HCT116 (cell line): ENCODE data around the gene POPDC3. TPM values are rescaled to one million over a fixed set of nuclear protein-coding genes. Genes with fewer than 3 reads are reported as not detected.

ENCODE experiments used
- ATAC-seq: fragments of 200-7000 bp; cut with Tn5 transposase; 2 replicates; pipeline ENCODE4 v1.9.1; 2020; ENCODE audit warnings: mild to moderate bottlenecking, moderate library complexity
- BruUV-seq: library from RNA; stranded (reverse); fragments of 400-500 nt; replicated peaks from 2 replicates; lab custom pipeline; 2021; lab: Mats Ljungman, UMichigan
- CTCF ChIA-PET: fragments of 300-600 bp; sonication (Branson Sonifier 250); formaldehyde crosslinking; loops from one replicate; lab custom pipeline; 2021; ENCODE audit warnings: antibody characterized with exemption; lab: Charles Lee
- POLR2A ChIA-PET: fragments of 300-600, 350-600 bp; sonication (Branson Sonifier 250); formaldehyde crosslinking; loops from one replicate; lab custom pipeline; 2021; ENCODE audit warnings: antibody characterized with exemption; lab: Charles Lee
- RAD21 ChIA-PET, 2 experiments: fragments of 300-600 bp; sonication (Branson Sonifier 250); formaldehyde crosslinking; loops; one replicate each; lab custom pipeline; 2023; ENCODE audit warnings: low total read pairs in 2 of 2; ENCODE audit not compliant: uncharacterized antibody in 2 of 2, unreplicated experiment in 2 of 2, low non-redundant PET in 1 of 2; lab: Charles Lee
- DNase-seq: peaks from one replicate; pipeline ENCODE4 v3.0.0-alpha.2; 2010; ENCODE audit warnings: low read depth, low spot score
- H2AFZ ChIP-seq: fragments of 200-600 bp; shearing (Covaris generic), sonication (generic); 2 replicates; pipeline ENCODE4 v1.6.1; 2017; ENCODE audit warnings: low read depth, mixed run types, mixed read lengths, antibody characterized with exemption, low read length; ENCODE audit not compliant: poor library complexity, severe bottlenecking
- H3K27ac ChIP-seq: 2 replicates; pipeline ENCODE4 v1.5.1; 2012; ENCODE audit warnings: low read depth, low read length
- H3K27me3 ChIP-seq: fragments of 200-600 bp; sonication (generic); 2 replicates; pipeline ENCODE4 v1.6.1; 2016; ENCODE audit warnings: mixed run types, low read length, mixed read lengths; ENCODE audit not compliant: insufficient read depth
- H3K36me3 ChIP-seq, 2 experiments: fragments of 200-500 bp in 1 of 2; fragments of 200-600 bp in 1 of 2; sonication (Bioruptor generic) in 1 of 2; sonication (generic) in 1 of 2; 2 replicates each; pipeline versions ENCODE4 v1.5.1 to v1.6.1; 2014 to 2016; ENCODE audit warnings: low read length in 2 of 2, inconsistent platforms in 1 of 2, mixed read lengths in 1 of 2, mixed run types in 1 of 2; ENCODE audit not compliant: insufficient read depth in 2 of 2, control insufficient read depth in 1 of 2
- H3K4me1 ChIP-seq, 2 experiments: fragments of 200-600 bp in 1 of 2; sonication (generic) in 1 of 2; 2 replicates each; pipeline versions ENCODE4 v1.5.1 to v1.6.1; 2012 to 2017; ENCODE audit warnings: low read length in 2 of 2, inconsistent platforms in 1 of 2, mild to moderate bottlenecking in 1 of 2, mixed read lengths in 1 of 2, mixed run types in 1 of 2, moderate library complexity in 1 of 2; ENCODE audit not compliant: insufficient read depth in 2 of 2, control insufficient read depth in 1 of 2
- H3K4me2 ChIP-seq: fragments of 200-600 bp; sonication (generic); 2 replicates; pipeline ENCODE4 v1.6.1; 2017; ENCODE audit warnings: mixed run types, low read length, mixed read lengths
- H3K4me3 ChIP-seq, 2 experiments: fragments of 200-600 bp in 1 of 2; sonication (generic) in 1 of 2; replicated peaks in 1 of 2; 2 replicates each; pipeline ENCODE4 v1.5.1; 2011 to 2016; ENCODE audit warnings: low read length in 2 of 2, control low read depth in 1 of 2, low read depth in 1 of 2, mild to moderate bottlenecking in 1 of 2, mixed read lengths in 1 of 2, mixed run types in 1 of 2
- H3K79me2 ChIP-seq: fragments of 200-600 bp; sonication (generic); 2 replicates; pipeline ENCODE4 v1.6.1; 2017; ENCODE audit warnings: mild to moderate bottlenecking, mixed run types, low read length, moderate library complexity, mixed read lengths; ENCODE audit not compliant: insufficient read depth
- H3K9ac ChIP-seq: fragments of 200-600 bp; sonication (generic); 2 replicates; pipeline ENCODE4 v1.6.1; 2016; ENCODE audit warnings: low read length, mixed read lengths
- H3K9me2 ChIP-seq: fragments of 200-600 bp; sonication (generic), shearing (Covaris generic); 2 replicates; pipeline ENCODE4 v1.6.1; 2017; ENCODE audit warnings: mixed run types, mild to moderate bottlenecking, moderate library complexity; ENCODE audit not compliant: insufficient read depth
- H3K9me3 ChIP-seq, 2 experiments: fragments of 200-500 bp in 1 of 2; fragments of 200-600 bp in 1 of 2; sonication (Bioruptor generic) in 1 of 2; sonication (generic) in 1 of 2; 2 replicates each; pipeline ENCODE4 v1.6.1; 2014 to 2017; ENCODE audit warnings: low read length in 2 of 2, mixed read lengths in 2 of 2, inconsistent platforms in 1 of 2, low read depth in 1 of 2, mild to moderate bottlenecking in 1 of 2, mixed run types in 1 of 2, moderate library complexity in 1 of 2; ENCODE audit not compliant: control insufficient read depth in 1 of 2, insufficient read depth in 1 of 2
- H4K20me1 ChIP-seq: fragments of 200-600 bp; sonication (generic), shearing (Covaris generic); 2 replicates; pipeline ENCODE4 v1.6.1; 2017; ENCODE audit warnings: mixed run types, mild to moderate bottlenecking, moderate library complexity; ENCODE audit not compliant: insufficient read depth
- CBX3 ChIP-seq: IDR thresholded peaks from 2 replicates; pipeline ENCODE4 v1.6.1; 2012; ENCODE audit warnings: low read depth
- EGR1 ChIP-seq: IDR thresholded peaks from 2 replicates; pipeline ENCODE4 v1.6.1; 2012; ENCODE audit warnings: low read depth
- EZH2 ChIP-seq: fragments of 200-600 bp; sonication (generic); IDR thresholded peaks from 2 replicates; pipeline ENCODE4 v1.6.1; 2017; ENCODE audit warnings: antibody characterized with exemption, mixed run types
- EZH2phosphoT487 ChIP-seq: fragments of 200-600 bp; IDR thresholded peaks from 2 replicates; pipeline ENCODE4 v1.6.1; 2018; ENCODE audit warnings: antibody characterized with exemption, borderline replicate concordance
- FOSL1 ChIP-seq: IDR thresholded peaks from 2 replicates; pipeline ENCODE4 v1.6.1; 2012; ENCODE audit warnings: low read depth
- JUND ChIP-seq: IDR thresholded peaks from 2 replicates; pipeline ENCODE4 v1.6.1; 2012
- POLR2A ChIP-seq: IDR thresholded peaks from 2 replicates; pipeline ENCODE4 v1.7.0; 2011; ENCODE audit warnings: borderline replicate concordance; ENCODE audit not compliant: insufficient read depth, insufficient read length; ENCODE audit errors: extremely low read depth
- RAD21 ChIP-seq: IDR thresholded peaks from 2 replicates; pipeline ENCODE4 v1.6.1; 2012; ENCODE audit warnings: low read depth, mild to moderate bottlenecking
- SIN3A ChIP-seq: IDR thresholded peaks from 2 replicates; pipeline ENCODE4 v1.6.1; 2012; ENCODE audit warnings: low read depth
- SP1 ChIP-seq: IDR thresholded peaks from 2 replicates; pipeline ENCODE4 v1.6.1; 2012; ENCODE audit warnings: low read depth
- SRF ChIP-seq: IDR thresholded peaks from 2 replicates; pipeline ENCODE4 v1.6.1; 2012; ENCODE audit warnings: low read depth
- TCF7L2 ChIP-seq: IDR thresholded peaks from 2 replicates; pipeline ENCODE4 v1.7.0; 2011; ENCODE audit warnings: borderline replicate concordance, inconsistent platforms; ENCODE audit not compliant: insufficient read depth, insufficient read length; ENCODE audit errors: extremely low read depth
- YY1 ChIP-seq: IDR thresholded peaks from 2 replicates; pipeline ENCODE4 v1.6.1; 2011; ENCODE audit warnings: low read length, low read depth, moderate library complexity, mild to moderate bottlenecking; ENCODE audit not compliant: insufficient replicate concordance; ENCODE audit errors: extremely low read depth
- ZFX ChIP-seq: fragments of 450-650 bp; IDR thresholded peaks from 2 replicates; pipeline ENCODE4 v1.6.1; 2017
- ZNF274 ChIP-seq: fragments of 200-500 bp; sonication (Bioruptor generic); IDR thresholded peaks from 2 replicates; pipeline ENCODE4 v1.6.1; 2014; ENCODE audit warnings: mild to moderate bottlenecking, low read depth, low read length, inconsistent platforms
- intact Hi-C: fragments of 100-400 bp; cut with micrococcal nuclease; formaldehyde crosslinking; loops from 2 replicates; pipeline ENCODE4 v1.10.0; 2022
- total RNA-seq: library from RNA; stranded (reverse); gene quantifications from one replicate; pipeline ENCODE4 v1.2.1, GENCODE V29; 2021; ENCODE audit not compliant: unreplicated experiment
- TF ChIP-seq, protein P1 (sequence below): IDR thresholded peaks from 2 replicates; pipeline ENCODE4 v1.6.1; 2012
- TF ChIP-seq, protein P2 (sequence below): IDR thresholded peaks from 2 replicates; pipeline ENCODE4 v1.6.1; 2011; ENCODE audit warnings: mild to moderate bottlenecking, low read length, moderate library complexity; ENCODE audit not compliant: insufficient replicate concordance; ENCODE audit errors: extremely low read depth

Gene POPDC3
- total RNA-seq, 1 experiment from 2014 or later: 10.1 TPM

DNA sequence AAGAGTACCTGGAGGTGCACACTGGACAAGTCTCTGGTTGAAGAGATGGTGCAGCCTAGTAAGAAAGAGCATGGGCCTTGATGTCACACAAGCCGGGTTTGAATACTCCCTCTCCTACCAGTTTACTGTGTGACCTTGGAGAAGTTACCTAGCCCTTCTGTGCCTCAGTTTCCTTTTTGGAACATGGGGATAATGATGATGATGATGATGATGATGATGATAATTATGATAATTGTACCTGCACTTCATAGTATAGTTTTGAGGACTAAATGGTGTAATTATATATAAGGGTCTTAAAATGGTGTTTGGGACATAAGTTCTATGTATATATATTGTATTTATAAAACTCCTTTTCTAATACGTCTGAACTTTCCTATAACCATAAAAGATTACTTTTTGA, 41.7 kb downstream of the POPDC3 start:
- peaks cover 3 to 13% of the 10 kb centered on the region in 2 experiments; a peak in 3 of 4 replicates for H3K4me1 ChIP-seq
- no peaks in the 10 kb centered on the region for H3K9me2 ChIP-seq
- DNase-seq (no peak), ATAC-seq (no peak)
- RAD21 ChIA-PET: no interaction called here
- no peaks in the 10 kb centered on the region for H3K9me3 ChIP-seq
- no peak overlapping the region for H3K4me2 ChIP-seq
- H3K27ac ChIP-seq: no peak overlapping the region
- BruUV-seq: no TSS peak
- no peak overlapping the region for H3K9ac ChIP-seq
- CTCF ChIA-PET: no interaction called here
- no peaks in the 10 kb centered on the region for H3K27me3 ChIP-seq
- intact Hi-C loops: no loop called here
- POLR2A ChIA-PET: no interaction called here
- H3K36me3 ChIP-seq: no peaks in the 10 kb centered on the region
- H2AFZ ChIP-seq: no peak overlapping the region
- no peaks in the 10 kb centered on the region for H3K79me2 ChIP-seq
- H4K20me1 ChIP-seq: no peaks in the 10 kb centered on the region
- no peak overlapping the region for H3K4me3 ChIP-seq
- TF ChIP-seq CBX3 (no peak), POLR2A (no peak), JUND (no peak), FOSL1 (no peak), ZNF274 (no peak), SIN3A (no peak)

DNA sequence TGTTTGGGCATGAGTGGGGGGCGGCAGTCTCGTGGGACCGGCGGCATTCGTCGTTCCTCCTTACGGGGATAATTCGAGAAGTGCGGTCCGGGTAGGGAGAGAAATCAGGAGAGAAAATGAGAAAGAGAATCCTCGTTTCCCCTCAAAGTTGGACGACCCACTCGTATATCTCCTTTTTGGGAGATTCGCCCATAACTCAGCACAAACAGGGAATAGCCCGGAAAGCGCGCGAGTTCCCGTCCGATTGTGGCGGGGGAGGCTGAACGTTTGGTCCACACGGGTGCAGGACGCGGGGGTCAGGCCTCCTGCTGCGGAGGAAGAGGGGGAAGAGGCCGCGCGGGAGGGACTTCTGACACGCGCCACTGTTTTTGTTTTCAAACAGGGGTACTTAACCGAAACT, 42.4 kb downstream of the POPDC3 start:
- no peaks in the 10 kb centered on the region for H3K9me3 ChIP-seq
- H4K20me1 ChIP-seq: no peaks in the 10 kb centered on the region
- no peak for DNase-seq
- peak overlapping the region; percentile 84 for H3K4me2 ChIP-seq
- intact Hi-C loops: no loop called here
- no peaks in the 10 kb centered on the region for H3K9me2 ChIP-seq
- no peaks in the 10 kb centered on the region for H3K36me3 ChIP-seq
- H2AFZ ChIP-seq: peak overlapping the region; percentile 63
- ChIA-PET RAD21 (no interaction called here), POLR2A (no interaction called here), CTCF (no interaction called here)
- peaks cover 3 to 13% of the 10 kb centered on the region in 2 experiments; a peak in 3 of 4 replicates for H3K4me1 ChIP-seq
- no TSS peak for BruUV-seq
- no peak overlapping the region for H3K27ac ChIP-seq
- no peak; the same call in 1 of the 2 replicates for ATAC-seq
- H3K27me3 ChIP-seq: no peaks in the 10 kb centered on the region
- H3K4me3 ChIP-seq: peak overlapping the region; percentile 53 to 60
- no peaks in the 10 kb centered on the region for H3K79me2 ChIP-seq
- H3K9ac ChIP-seq: no peak overlapping the region
- TF ChIP-seq YY1 (no peak), TCF7L2 (no peak), RAD21 (no peak), EGR1 (no peak), POLR2A (no peak), EZH2 (no peak), FOSL1 (no peak), ZFX (no peak), JUND (no peak), SP1 (no peak), EZH2phosphoT487 (no peak), SRF (no peak), SIN3A (no peak)
- TF ChIP-seq, protein P1, sequence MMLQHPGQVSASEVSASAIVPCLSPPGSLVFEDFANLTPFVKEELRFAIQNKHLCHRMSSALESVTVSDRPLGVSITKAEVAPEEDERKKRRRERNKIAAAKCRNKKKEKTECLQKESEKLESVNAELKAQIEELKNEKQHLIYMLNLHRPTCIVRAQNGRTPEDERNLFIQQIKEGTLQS: no peak
- TF ChIP-seq, protein P2, sequence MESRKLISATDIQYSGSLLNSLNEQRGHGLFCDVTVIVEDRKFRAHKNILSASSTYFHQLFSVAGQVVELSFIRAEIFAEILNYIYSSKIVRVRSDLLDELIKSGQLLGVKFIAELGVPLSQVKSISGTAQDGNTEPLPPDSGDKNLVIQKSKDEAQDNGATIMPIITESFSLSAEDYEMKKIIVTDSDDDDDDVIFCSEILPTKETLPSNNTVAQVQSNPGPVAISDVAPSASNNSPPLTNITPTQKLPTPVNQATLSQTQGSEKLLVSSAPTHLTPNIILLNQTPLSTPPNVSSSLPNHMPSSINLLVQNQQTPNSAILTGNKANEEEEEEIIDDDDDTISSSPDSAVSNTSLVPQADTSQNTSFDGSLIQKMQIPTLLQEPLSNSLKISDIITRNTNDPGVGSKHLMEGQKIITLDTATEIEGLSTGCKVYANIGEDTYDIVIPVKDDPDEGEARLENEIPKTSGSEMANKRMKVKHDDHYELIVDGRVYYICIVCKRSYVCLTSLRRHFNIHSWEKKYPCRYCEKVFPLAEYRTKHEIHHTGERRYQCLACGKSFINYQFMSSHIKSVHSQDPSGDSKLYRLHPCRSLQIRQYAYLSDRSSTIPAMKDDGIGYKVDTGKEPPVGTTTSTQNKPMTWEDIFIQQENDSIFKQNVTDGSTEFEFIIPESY: no peak
